SIG-M5 treated with dmso at 0.1 percent for 504 hours (cell line): ENCODE measurements around the gene LRRC49.

Experiments
- DNase-seq: peaks from one replicate; lab custom pipeline; 2025; ENCODE audit not compliant: unreplicated experiment; lab: John Stamatoyannopoulos, UW

The LRRC49 gene

GRCh38 chr15:71088683-71089082 lies 196.1 kb downstream of the LRRC49 start:
- no peak for DNase-seq

GRCh38 chr15:71089801-71090200 lies 197.2 kb downstream of the LRRC49 start:
- no peak for DNase-seq

GRCh38 chr15:71091601-71092000 lies 199.0 kb downstream of the LRRC49 start:
- DNase-seq = no peak

- no peak for DNase-seq
Measured at GRCh38 chr15:71092056-71092600, 199.5 kb downstream of the LRRC49 start.

GRCh38 chr15:71093054-71094024 lies 200.7 kb downstream of the LRRC49 start:
- DNase-seq = peak; percentile 42

- no peak for DNase-seq
Measured at GRCh38 chr15:71094137-71094536, 201.5 kb downstream of the LRRC49 start.

GRCh38 chr15:71096676-71097075 lies 204.1 kb downstream of the LRRC49 start:
- DNase-seq = no peak

GRCh38 chr15:71097890-71098289 lies 205.3 kb downstream of the LRRC49 start:
- DNase-seq = no peak

GRCh38 chr15:71098920-71099319 lies 206.3 kb downstream of the LRRC49 start:
- no peak for DNase-seq
